ENCODE results near the gene RGS3.
"Not testable (repeated sequence)": the region's sequence is repeated elsewhere in the genome, so short reads cannot be mapped to it uniquely, and the experiment has no call there.

Gene RGS3

GRCh38 chr9:113634596-113635515 lies 171.3 kb downstream of the RGS3 start:
- DNase-seq, result no peak
- no peak overlapping the region for H3K4me3 ChIP-seq (ENCODE audit: low read depth, low read length)
- no peaks in the 10 kb centered on the region for H3K36me3 ChIP-seq
- no peaks in the 10 kb centered on the region for H3K9me3 ChIP-seq
- no peak for TF ChIP-seq CTCF (IDR thresholded peaks at IDR 0.05; ENCODE audit: low read depth, low read length)
- H3K4me1 ChIP-seq, result no peaks in the 10 kb centered on the region
- no peaks in the 10 kb centered on the region for H3K27me3 ChIP-seq

GRCh38 chr9:113635586-113635985 lies 172.1 kb downstream of the RGS3 start:
- no peak for DNase-seq
- Histone ChIP-seq H3K27me3 (no peaks in the 10 kb centered on the region), H3K36me3 (no peaks in the 10 kb centered on the region), H3K9me3 (no peaks in the 10 kb centered on the region), H3K4me3 (ENCODE audit: low read depth, low read length) (no peak overlapping the region), H3K4me1 (no peaks in the 10 kb centered on the region)
- TF ChIP-seq CTCF (IDR thresholded peaks at IDR 0.05; ENCODE audit: low read depth, low read length), result no peak

GRCh38 chr9:113636165-113636564 lies 172.6 kb downstream of the RGS3 start:
- no peak for TF ChIP-seq CTCF (IDR thresholded peaks at IDR 0.05; ENCODE audit: low read depth, low read length)
- no peaks in the 10 kb centered on the region for H3K27me3 ChIP-seq
- no peaks in the 10 kb centered on the region for H3K4me1 ChIP-seq
- no peaks in the 10 kb centered on the region for H3K36me3 ChIP-seq
- no peak for DNase-seq
- H3K4me3 ChIP-seq (ENCODE audit: low read depth, low read length), result no peak overlapping the region
- no peaks in the 10 kb centered on the region for H3K9me3 ChIP-seq

GRCh38 chr9:113636693-113637092 lies 173.2 kb downstream of the RGS3 start:
- TF ChIP-seq CTCF (IDR thresholded peaks at IDR 0.05; ENCODE audit: low read depth, low read length), result no peak
- Histone ChIP-seq H3K27me3 (no peaks in the 10 kb centered on the region), H3K9me3 (no peaks in the 10 kb centered on the region), H3K4me1 (no peaks in the 10 kb centered on the region), H3K36me3 (no peaks in the 10 kb centered on the region), H3K4me3 (ENCODE audit: low read depth, low read length) (no peak overlapping the region)
- no peak for DNase-seq

- no peaks in the 10 kb centered on the region for H3K36me3 ChIP-seq
- DNase-seq, result no peak
- TF ChIP-seq CTCF (IDR thresholded peaks at IDR 0.05; ENCODE audit: low read depth, low read length), result no peak
- H3K4me1 ChIP-seq, result no peaks in the 10 kb centered on the region
- H3K4me3 ChIP-seq (ENCODE audit: low read depth, low read length), result no peak overlapping the region
- H3K27me3 ChIP-seq, result no peaks in the 10 kb centered on the region
- no peaks in the 10 kb centered on the region; the same call in 1 of the 2 replicates for H3K9me3 ChIP-seq
Observed at GRCh38 chr9:113638490-113638889, 175.0 kb downstream of the RGS3 start.

GRCh38 chr9:113638897-113639296 lies 175.4 kb downstream of the RGS3 start:
- no peaks in the 10 kb centered on the region; the same call in 1 of the 2 replicates for H3K9me3 ChIP-seq
- no peaks in the 10 kb centered on the region for H3K36me3 ChIP-seq
- no peak for DNase-seq
- no peak overlapping the region for H3K4me3 ChIP-seq (ENCODE audit: low read depth, low read length)
- H3K27me3 ChIP-seq, result no peaks in the 10 kb centered on the region
- no peak for TF ChIP-seq CTCF (IDR thresholded peaks at IDR 0.05; ENCODE audit: low read depth, low read length)
- H3K4me1 ChIP-seq, result no peaks in the 10 kb centered on the region

- H3K9me3 ChIP-seq; H3K4me1 ChIP-seq; DNase-seq; H3K4me3 ChIP-seq (ENCODE audit: low read depth, low read length); H3K36me3 ChIP-seq; H3K27me3 ChIP-seq: not testable (repeated sequence)
Observed at GRCh38 chr9:113639411-113639970, 176.0 kb downstream of the RGS3 start.

All from BE2C (cell line).